Right cardiac atrium (tissue), 5 donors: ENCODE results near the gene NET1. TPM values are rescaled to one million over a fixed set of nuclear protein-coding genes. Genes with fewer than 3 reads are reported as not detected.

Experiments used
- ATAC-seq, 2 donors: fragments of 200-7000 bp; cut with Tn5 transposase; one replicate each; pipeline versions ENCODE4 v1.8.0 to v1.9.1; 2020; ENCODE audit warnings: moderate library complexity in 2 of 2, mild to moderate bottlenecking in 1 of 2
- DNase-seq, 3 donors: peaks; one replicate each; pipeline ENCODE4 v3.0.0-alpha.2; 2020
- H3K27ac ChIP-seq: one replicate; pipeline ENCODE4 v1.5.1; 2013; ENCODE audit warnings: mild to moderate bottlenecking, low read length, control low read depth, moderate library complexity
- H3K27me3 ChIP-seq: one replicate; pipeline ENCODE4 v1.6.1; 2013; ENCODE audit not compliant: control insufficient read depth, insufficient read depth
- H3K4me1 ChIP-seq: one replicate; pipeline ENCODE4 v1.6.1; 2013; ENCODE audit warnings: low read length; ENCODE audit not compliant: control insufficient read depth, insufficient read depth
- H3K4me3 ChIP-seq: one replicate; pipeline ENCODE4 v1.5.1; 2013; ENCODE audit warnings: low read length, control low read depth
- H3K9me3 ChIP-seq: one replicate; pipeline ENCODE4 v1.6.1; 2013; ENCODE audit warnings: low read length; ENCODE audit not compliant: control insufficient read depth
- WGBS: extraction: QIAGEN DNeasy Blood & Tissue Kit; methylation state at CpG from one replicate; pipeline ENCODE4 v1.1.7; 2013; 5-methylcytosine and 5-hydroxymethylcytosine counted together
- intact Hi-C, 4 donors: fragments of 100-400 bp; cut with DNase I; formaldehyde crosslinking; loops; one replicate each; pipeline versions ENCODE4 v1.11.0 to v1.14.0; 2022 to 2023
- polyA plus RNA-seq: library from polyadenylated mRNA; stranded (reverse); fragments of 200-250 nt; gene quantifications from one replicate; pipeline ENCODE4 v1.2.3, GENCODE V29; 2013
- total RNA-seq, 4 donors: library from RNA; stranded (reverse); fragmentation: NEBNext Ultra II Directional; extraction: Animal tissue kit (Norgen Biotek cat#: 25700); gene quantifications; one replicate each; pipeline ENCODE4 v1.2.1, GENCODE V29; 2021
- donor health status: healthy with polysubstance abuse.
- donor health status: DM: no; HTN: yes; CAD: no.
- donor health status: DM: no; HTN: no; CAD: no.
- donor health status: DM: no; HTN: yes; CAD: no; lungs with severe emphysema.
- donor health status: DM: yes; HTN: yes; CAD: no.

Gene NET1
- total and polyA plus RNA-seq, 5 donors, result 6.7 to 26.6 (median 16.9) TPM

DNA sequence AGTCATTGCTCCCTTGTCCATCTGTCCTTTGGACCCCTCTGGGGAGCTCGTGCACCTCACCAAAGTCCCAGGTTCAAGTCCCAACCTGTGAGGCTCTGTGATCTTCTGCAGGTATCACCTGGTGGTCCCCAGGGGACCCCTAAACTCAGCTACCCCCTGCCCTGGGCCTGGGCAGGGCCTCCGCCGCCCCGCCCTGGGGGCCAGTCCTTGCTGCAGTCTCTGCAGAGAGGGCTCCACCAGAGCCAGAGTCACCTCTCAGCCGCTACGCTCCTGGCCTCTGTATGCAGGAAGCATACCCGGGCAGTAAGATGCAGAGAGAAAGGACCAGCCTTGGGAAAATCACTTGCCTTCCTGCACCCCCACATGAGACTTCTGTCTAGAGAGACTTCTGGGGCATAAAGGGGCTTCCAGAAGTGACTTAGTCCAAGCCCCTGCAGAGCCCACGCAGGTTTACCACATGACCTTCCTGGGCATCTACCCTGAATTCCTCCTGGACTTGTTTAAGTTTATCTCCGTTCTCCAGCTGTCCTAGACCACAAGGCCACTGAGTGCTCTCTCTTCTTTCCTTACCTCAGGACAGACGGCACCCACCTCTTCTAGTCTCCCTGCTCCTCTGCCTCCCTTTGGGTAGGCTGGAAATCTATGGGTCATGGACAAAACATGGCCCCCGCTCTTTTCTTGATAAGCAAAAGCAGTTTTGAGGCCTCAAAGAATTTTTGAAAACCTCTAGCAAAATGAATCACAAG lies 65.8 kb downstream of the NET1 start:
- no peak for DNase-seq
- no peaks in the 10 kb centered on the region for H3K9me3 ChIP-seq
- no peak for ATAC-seq
- no peak overlapping the region for H3K4me3 ChIP-seq
- H3K27me3 ChIP-seq, result no peaks in the 10 kb centered on the region
- no peak overlapping the region for H3K27ac ChIP-seq
- 95% methylated on average over 11 of the region's 11 CpGs for WGBS
- intact Hi-C loops, result no loop called here
- H3K4me1 ChIP-seq, result no peaks in the 10 kb centered on the region

DNA sequence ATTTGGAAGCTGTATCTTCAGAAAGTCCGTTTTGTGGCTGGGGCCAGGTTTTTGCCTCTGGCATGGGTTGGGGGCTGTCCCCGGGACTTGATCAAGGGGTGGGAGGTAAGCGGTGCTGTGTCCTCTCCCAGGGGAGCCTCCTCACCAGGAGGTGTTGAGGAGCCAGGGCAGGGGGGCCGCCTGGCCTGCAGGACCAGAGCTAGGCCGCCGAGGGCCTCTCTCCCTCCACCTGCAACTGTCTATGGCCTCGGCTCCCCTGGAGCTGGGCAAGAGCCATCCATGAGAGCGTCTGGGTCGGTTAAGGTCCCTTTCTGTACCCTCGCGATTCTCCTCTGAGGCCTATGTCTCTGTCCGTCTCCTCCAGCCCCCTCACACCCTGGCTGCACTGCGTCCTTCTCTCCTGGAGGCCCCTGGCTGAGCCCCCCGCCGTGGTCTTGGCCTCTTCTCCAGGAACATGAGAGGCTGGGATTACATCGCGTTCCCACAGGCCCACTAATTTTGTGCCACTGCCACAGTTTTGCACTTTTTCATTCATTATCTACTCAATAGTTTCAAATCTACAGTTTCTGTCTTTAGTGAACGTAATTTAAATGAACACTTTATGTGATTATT lies 66.4 kb downstream of the NET1 start:
- DNase-seq (no peak), ATAC-seq (peak in 1 of 2 donors; percentile 29)
- Histone ChIP-seq H3K4me3 (no peak overlapping the region), H3K4me1 (no peaks in the 10 kb centered on the region), H3K9me3 (no peaks in the 10 kb centered on the region), H3K27me3 (no peaks in the 10 kb centered on the region), H3K27ac (no peak overlapping the region)
- intact Hi-C loops, result no loop called here
- WGBS, result 90% methylated on average over 18 of the region's 18 CpGs

DNA sequence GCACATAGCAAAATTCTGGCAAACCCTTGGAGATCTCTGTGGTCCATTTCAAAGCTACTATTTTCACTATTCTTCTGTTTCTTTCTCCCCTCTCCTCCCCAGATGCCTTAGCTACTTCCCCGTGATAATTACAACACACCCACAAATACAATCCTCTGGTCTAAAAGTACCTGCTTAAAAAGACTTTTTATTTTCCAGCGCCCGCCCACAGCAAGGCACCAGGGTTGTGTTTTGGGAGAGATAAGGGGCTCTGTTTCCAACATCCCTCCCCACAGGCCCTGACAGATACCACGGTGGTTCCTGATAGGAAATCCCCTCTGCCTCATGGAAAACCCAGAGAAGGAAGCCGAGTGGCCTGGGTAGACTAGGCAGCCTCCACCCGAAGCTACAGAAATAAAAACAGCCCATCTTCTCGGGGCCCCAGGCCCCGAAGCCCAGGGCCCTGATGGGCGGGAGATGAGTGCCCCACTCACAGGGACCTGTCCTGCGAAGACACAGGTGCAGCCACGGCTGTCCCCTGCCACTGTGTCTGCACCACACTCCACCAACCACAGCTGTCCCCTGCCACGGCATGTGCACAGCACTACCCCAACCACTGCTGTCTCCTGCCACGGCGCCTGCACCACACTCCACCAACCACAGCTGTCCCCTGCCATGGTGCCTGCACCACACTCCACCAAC lies 67.3 kb downstream of the NET1 start:
- no peak overlapping the region for H3K27ac ChIP-seq
- no peaks in the 10 kb centered on the region for H3K4me1 ChIP-seq
- intact Hi-C loops, result no loop called here
- DNase-seq (no peak), ATAC-seq (peak in 1 of 2 donors; percentile 88)
- no peak overlapping the region for H3K4me3 ChIP-seq
- whole genome bisulfite sequencing, result 73% methylated on average over 14 of the region's 14 CpGs
- no peaks in the 10 kb centered on the region for H3K9me3 ChIP-seq
- H3K27me3 ChIP-seq, result no peaks in the 10 kb centered on the region

DNA sequence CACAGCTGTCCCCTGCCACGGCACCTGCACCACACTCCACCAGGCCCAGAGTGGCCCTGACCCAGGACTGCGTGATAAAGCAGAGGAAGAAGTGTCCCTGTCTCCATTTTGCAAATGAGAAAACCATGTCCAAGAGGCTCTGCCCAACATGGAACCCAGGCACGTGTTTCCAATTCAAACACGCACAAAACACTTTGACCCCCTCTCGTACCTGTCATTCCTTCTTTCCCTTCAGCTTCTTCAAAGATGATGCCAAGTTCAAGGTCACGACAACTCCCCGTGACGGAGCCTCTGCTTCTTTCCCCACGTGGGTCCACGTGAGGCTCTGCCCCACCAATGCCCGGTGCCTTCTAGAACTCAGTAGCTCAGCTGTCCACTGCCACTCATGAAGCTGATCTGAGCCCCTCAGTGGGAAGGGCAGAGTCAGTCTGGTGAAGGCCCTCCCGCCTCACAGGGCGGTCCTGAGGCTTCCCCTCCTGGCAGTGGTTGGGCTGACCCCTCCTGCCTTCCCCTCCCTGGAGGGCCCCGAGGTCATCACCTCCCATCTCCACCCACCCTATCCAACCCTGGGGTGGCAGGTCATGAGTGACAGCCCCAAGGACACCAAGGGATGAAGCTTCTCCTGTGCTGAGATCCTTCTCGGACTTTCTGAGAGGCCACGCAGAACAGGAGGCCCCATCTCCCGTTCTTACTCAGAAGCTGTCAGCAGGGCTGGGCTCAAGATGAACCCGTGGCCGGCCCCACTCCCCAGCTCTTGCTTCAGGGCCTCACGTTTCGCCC lies 68.0 kb downstream of the NET1 start:
- ATAC-seq, result peak; percentile 24 to 36
- Histone ChIP-seq H3K4me3 (no peak overlapping the region), H3K4me1 (no peaks in the 10 kb centered on the region), H3K27ac (no peak overlapping the region), H3K9me3 (no peaks in the 10 kb centered on the region), H3K27me3 (no peaks in the 10 kb centered on the region)
- 86% methylated on average over 21 of the region's 21 CpGs for WGBS
- no peak for DNase-seq
- intact Hi-C loops, result no loop called here

DNA sequence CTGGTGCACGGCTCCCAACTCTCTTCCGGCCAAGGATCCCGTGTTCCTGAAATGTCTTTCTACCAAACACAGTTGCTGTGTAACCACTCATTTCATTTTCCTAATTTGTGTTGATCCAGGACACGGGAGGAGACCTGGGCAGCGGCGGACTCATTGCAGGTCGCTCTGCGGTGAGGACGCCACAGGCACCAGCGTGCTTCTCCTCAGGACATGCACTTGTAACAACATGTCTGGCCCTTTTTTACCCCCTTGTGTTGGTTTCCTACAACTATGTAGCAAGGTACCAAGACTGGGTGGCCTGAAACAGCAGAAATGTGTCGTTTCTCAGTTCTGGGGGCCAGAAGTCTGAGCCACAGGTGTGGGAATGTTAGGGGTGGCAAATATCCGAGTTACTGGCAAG lies 68.8 kb downstream of the NET1 start:
- DNase-seq (no peak), ATAC-seq (no peak)
- 96% methylated on average over 12 of the region's 12 CpGs for WGBS
- intact Hi-C loops, result no loop called here
- Histone ChIP-seq H3K4me1 (no peaks in the 10 kb centered on the region), H3K4me3 (no peak overlapping the region), H3K27ac (no peak overlapping the region), H3K27me3 (no peaks in the 10 kb centered on the region), H3K9me3 (no peaks in the 10 kb centered on the region)

- Histone ChIP-seq H3K9me3 (no peaks in the 10 kb centered on the region), H3K4me3 (no peak overlapping the region), H3K27ac (no peak overlapping the region), H3K4me1 (no peaks in the 10 kb centered on the region), H3K27me3 (no peaks in the 10 kb centered on the region)
- WGBS, result 95% methylated on average over 9 of the region's 9 CpGs
- ATAC-seq, result no peak
- intact Hi-C loops, result no loop called here
- no peak for DNase-seq
Observed at GRCh38 chr10:5482016-5482415, 69.7 kb downstream of the NET1 start.

DNA sequence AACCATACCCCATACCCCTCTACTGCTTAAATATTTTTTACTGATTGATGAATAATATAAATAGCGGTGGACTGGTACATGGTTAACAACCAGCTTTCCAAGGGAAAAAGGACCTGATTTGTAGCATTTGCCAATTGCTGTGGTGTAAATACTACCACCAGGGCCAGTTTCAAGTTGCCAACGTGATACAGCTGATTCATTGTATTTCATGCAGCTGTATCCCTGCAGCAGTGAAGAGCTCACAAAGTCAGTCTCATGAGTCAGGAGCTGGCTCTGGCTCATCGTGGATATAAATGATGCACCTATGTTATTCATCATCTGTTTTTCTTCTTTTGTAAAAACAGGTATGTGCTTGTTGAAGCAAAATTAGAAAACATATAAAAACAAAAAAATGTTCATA lies 71.8 kb downstream of the NET1 start:
- Histone ChIP-seq H3K27me3 (no peaks in the 10 kb centered on the region), H3K4me1 (no peaks in the 10 kb centered on the region), H3K4me3 (no peak overlapping the region), H3K27ac (no peak overlapping the region), H3K9me3 (no peaks in the 10 kb centered on the region)
- DNase-seq (no peak), ATAC-seq (no peak)
- WGBS, result 86% methylated on average over 3 of the region's 3 CpGs
- intact Hi-C loops, result no loop called here

DNA sequence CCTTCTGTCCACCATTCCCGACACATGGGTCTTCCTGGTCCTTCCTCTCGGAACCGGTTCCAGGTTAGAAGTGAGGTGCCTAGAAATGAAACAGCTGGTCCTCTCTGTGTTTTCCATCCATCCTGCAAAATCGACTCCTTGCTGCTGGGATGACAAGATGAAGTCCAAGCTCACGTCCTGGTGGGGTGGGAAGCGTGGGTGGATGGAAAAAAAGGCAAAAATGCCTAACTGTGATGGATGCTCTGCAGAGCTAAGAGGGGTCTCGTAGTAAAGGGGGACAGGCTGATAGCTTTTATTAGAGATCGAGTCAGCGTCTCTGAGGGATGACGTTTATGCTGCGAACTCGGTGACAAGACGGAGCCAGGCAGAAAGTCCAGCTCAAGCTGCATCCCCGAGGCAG lies 72.9 kb downstream of the NET1 start:
- DNase-seq (no peak), ATAC-seq (no peak)
- 86% methylated on average over 14 of the region's 14 CpGs for WGBS
- Histone ChIP-seq H3K4me1 (no peaks in the 10 kb centered on the region), H3K27me3 (no peaks in the 10 kb centered on the region), H3K27ac (no peak overlapping the region), H3K4me3 (no peak overlapping the region), H3K9me3 (no peaks in the 10 kb centered on the region)
- intact Hi-C loops, result no loop called here

GRCh38 chr10:5485948-5486852 lies 73.8 kb downstream of the NET1 start:
- ATAC-seq, result no peak
- Histone ChIP-seq H3K4me3 (no peak overlapping the region), H3K27me3 (no peaks in the 10 kb centered on the region), H3K9me3 (no peaks in the 10 kb centered on the region), H3K4me1 (no peaks in the 10 kb centered on the region), H3K27ac (no peak overlapping the region)
- 74% methylated on average over 13 of the region's 13 CpGs for WGBS
- no peak for DNase-seq
- intact Hi-C loops, result no loop called here

DNA sequence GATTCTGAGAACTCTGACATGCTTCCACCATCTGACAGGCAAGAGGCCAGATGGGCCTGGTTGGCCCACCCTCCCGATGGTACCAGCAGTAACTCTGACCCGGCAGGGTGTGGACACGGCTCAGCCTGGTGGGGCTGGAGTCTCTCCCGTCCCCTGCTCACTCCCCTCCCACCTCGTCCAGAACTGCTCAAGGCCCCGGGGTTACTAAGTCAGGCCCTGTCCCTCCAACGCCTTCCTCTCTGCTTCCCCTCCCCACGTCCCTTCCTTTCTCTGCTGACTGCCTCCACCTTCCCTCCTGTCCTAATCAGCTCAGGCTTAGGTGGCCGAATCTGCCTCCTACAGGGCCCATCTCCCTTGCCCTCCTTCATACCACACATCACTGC lies 74.5 kb downstream of the NET1 start:
- DNase-seq (no peak), ATAC-seq (peak in 1 of 2 donors; percentile 37)
- Histone ChIP-seq H3K4me1 (no peaks in the 10 kb centered on the region), H3K9me3 (no peaks in the 10 kb centered on the region), H3K4me3 (no peak overlapping the region), H3K27ac (no peak overlapping the region), H3K27me3 (no peaks in the 10 kb centered on the region)
- intact Hi-C loops, result no loop called here
- WGBS, result 60% methylated on average over 9 of the region's 9 CpGs
